ENCODE data around the gene HEPHL1.
"Not testable (repeated sequence)": the region's sequence is repeated elsewhere in the genome, so short reads cannot be mapped to it uniquely, and the experiment has no call there.

Gene HEPHL1

GRCh38 chr11:94152678-94153065, 131.5 kb downstream of the HEPHL1 start:
- Mint-ChIP-seq H3K9me3 (no peaks in the 10 kb centered on the region), H3K4me3 (no peak overlapping the region), H3K27ac (peak overlapping the region; percentile 82), H3K4me1 (ENCODE audit: low read depth) (peaks cover 62% of the 10 kb centered on the region), H3K27me3 (no peaks in the 10 kb centered on the region), H3K36me3 (ENCODE audit: low read depth) (peaks cover 21% of the 10 kb centered on the region)

GRCh38 chr11:94153320-94153719, 132.2 kb downstream of the HEPHL1 start:
- Mint-ChIP-seq H3K4me3 (no peak overlapping the region), H3K9me3 (no peaks in the 10 kb centered on the region), H3K27me3 (no peaks in the 10 kb centered on the region), H3K4me1 (ENCODE audit: low read depth) (peaks cover 58% of the 10 kb centered on the region), H3K27ac (peak overlapping the region; percentile 63), H3K36me3 (ENCODE audit: low read depth) (peaks cover 21% of the 10 kb centered on the region)

DNA sequence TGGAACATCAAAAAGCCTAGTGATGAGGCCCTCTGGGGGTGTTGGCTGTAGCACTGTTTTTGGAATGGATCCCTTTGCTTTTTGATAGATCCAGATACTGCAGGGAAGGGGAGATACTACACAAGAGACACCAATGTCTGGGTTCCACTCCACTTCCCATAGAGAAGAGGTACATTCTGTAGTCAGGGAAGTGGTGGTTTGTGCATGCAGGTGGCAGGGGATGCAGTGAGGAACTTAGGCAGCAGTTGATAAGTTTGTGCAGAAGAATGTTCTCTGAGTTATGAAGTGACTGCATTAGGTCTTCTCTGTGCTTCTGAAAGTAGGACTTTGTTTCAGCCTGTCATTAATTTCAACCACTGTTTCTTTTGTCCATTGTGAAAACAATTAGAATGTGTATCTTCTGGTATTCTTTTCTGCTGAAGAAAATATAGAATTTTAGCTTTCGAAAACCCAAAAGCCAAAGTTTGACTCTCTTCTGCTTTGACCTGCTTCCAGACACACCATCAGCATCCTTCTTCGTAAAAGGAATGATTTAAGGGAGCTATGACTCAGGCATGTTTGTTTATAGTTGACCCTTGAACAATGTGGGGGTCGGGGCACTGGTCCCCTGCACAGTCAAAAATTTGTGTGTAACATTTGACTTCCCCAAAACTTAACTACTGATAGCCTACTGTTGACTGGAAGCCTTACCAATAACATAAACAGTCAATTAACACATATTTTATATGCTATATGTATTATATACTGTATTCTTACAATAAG, 133.1 kb downstream of the HEPHL1 start:
- peaks cover under 1% of the 10 kb centered on the region for H3K9me3 Mint-ChIP-seq
- peaks cover 49% of the 10 kb centered on the region for H3K4me1 Mint-ChIP-seq (ENCODE audit: low read depth)
- H3K27me3 Mint-ChIP-seq, result no peaks in the 10 kb centered on the region
- no peak overlapping the region for H3K27ac Mint-ChIP-seq
- peaks cover 28% of the 10 kb centered on the region for H3K36me3 Mint-ChIP-seq (ENCODE audit: low read depth)
- H3K4me3 Mint-ChIP-seq, result no peak overlapping the region

GRCh38 chr11:94157339-94157738, 136.2 kb downstream of the HEPHL1 start:
- H3K4me3 Mint-ChIP-seq, H3K27ac Mint-ChIP-seq, H3K27me3 Mint-ChIP-seq, H3K9me3 Mint-ChIP-seq: not testable (repeated sequence)
- Mint-ChIP-seq H3K4me1 (ENCODE audit: low read depth) (peaks cover 34% of the 10 kb centered on the region), H3K36me3 (ENCODE audit: low read depth) (peaks cover 44% of the 10 kb centered on the region)

Data from stimulated activated naive CD8-positive, alpha-beta T cell treated with anti-CD3 and anti-CD28 coated beads, Interleukin-15, Interleukin-2, amounts not matched to agents 100 ng/mL and 50 ng/mL, for 24 hours (primary cell).